Measurements from ENCODE around the gene AKNA.

Gene AKNA

GRCh38 chr9:114371973-114372917 is 15.5 kb downstream of the AKNA start:
- peak; percentile 92 for FAIRE-seq
- 0 out of 2 replicates have a peak, but pooled peaks have one; percentile 20 for TF ChIP-seq POLR2A (IDR thresholded peaks at IDR 0.05; ENCODE audit: low read depth, low read length)
- TF ChIP-seq POLR2AphosphoS5 (IDR thresholded peaks at IDR 0.05; ENCODE audit: low read depth, low read length), result no peak; the same call in 1 of the 2 replicates
- no peak for DNase-seq (ENCODE audit: insufficient read length)

DNA sequence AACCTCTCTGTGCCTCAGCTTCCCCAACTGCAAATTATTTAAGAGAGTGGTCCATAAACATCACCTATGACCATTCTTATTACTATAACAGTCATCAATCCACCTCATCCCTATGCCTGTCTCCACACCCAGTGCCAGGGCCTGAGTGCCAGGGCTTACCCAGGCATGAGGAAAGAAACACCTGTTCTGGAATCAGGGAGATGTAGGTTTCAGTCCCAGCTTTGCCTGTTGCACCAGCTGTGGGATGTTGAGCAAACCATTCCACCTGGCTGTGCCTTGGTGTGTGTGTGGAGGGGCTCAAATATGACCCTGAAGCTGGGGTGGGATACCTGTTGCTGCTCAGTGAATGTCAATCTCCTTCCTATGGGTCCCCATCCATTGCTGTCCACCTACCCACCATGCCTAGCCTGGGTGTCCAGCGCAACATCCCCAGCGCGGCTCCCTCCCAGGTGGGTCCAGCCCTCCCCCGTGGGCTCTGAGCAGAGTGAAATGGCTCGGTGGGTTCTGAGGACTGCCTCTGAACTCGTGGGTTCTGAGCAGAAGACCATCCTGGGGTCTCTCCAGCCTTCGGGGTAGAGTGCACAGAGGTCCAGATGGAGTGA is 16.3 kb downstream of the AKNA start:
- FAIRE-seq (no peak), DNase-seq (ENCODE audit: insufficient read length) (no peak)
- no peak for TF ChIP-seq TAF1 (IDR thresholded peaks at IDR 0.05; ENCODE audit: borderline replicate concordance, low read depth, low read length)
- no peak for TF ChIP-seq POLR2A (IDR thresholded peaks at IDR 0.05; ENCODE audit: low read depth, low read length)
- no peak for TF ChIP-seq POLR2AphosphoS5 (IDR thresholded peaks at IDR 0.05; ENCODE audit: low read depth, low read length)

DNA sequence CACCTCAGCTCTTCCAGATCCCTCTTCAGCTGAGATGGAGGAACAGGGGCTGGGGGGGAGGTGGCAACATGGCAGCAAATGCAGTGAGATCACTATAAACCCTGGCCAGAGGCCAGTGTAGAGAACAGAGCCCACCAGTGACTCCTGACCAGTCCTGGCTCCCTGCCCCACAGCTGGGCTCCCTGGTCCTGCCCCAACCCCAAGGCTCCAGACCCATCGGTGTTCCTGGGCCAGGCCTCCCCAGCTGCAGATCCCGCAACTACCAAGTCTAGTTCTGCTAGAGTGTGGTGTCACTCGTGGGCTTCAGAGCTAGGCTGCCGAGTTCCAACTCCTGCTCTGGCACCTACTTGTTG is 16.8 kb downstream of the AKNA start:
- no peak for FAIRE-seq
- no peak for DNase-seq (ENCODE audit: insufficient read length)
- no peak for TF ChIP-seq POLR2AphosphoS5 (IDR thresholded peaks at IDR 0.05; ENCODE audit: low read depth, low read length)
- no peak for TF ChIP-seq POLR2A (IDR thresholded peaks at IDR 0.05; ENCODE audit: low read depth, low read length)
- no peak for TF ChIP-seq TAF1 (IDR thresholded peaks at IDR 0.05; ENCODE audit: borderline replicate concordance, low read depth, low read length)

- TF ChIP-seq TAF1 (IDR thresholded peaks at IDR 0.05; ENCODE audit: borderline replicate concordance, low read depth, low read length) (no peak), POLR2AphosphoS5 (IDR thresholded peaks at IDR 0.05; ENCODE audit: low read depth, low read length) (no peak), POLR2A (IDR thresholded peaks at IDR 0.05; ENCODE audit: low read depth, low read length) (no peak)
- FAIRE-seq, result peak; percentile 9
Observed at GRCh38 chr9:114370251-114370967, 17.4 kb downstream of the AKNA start.

DNA sequence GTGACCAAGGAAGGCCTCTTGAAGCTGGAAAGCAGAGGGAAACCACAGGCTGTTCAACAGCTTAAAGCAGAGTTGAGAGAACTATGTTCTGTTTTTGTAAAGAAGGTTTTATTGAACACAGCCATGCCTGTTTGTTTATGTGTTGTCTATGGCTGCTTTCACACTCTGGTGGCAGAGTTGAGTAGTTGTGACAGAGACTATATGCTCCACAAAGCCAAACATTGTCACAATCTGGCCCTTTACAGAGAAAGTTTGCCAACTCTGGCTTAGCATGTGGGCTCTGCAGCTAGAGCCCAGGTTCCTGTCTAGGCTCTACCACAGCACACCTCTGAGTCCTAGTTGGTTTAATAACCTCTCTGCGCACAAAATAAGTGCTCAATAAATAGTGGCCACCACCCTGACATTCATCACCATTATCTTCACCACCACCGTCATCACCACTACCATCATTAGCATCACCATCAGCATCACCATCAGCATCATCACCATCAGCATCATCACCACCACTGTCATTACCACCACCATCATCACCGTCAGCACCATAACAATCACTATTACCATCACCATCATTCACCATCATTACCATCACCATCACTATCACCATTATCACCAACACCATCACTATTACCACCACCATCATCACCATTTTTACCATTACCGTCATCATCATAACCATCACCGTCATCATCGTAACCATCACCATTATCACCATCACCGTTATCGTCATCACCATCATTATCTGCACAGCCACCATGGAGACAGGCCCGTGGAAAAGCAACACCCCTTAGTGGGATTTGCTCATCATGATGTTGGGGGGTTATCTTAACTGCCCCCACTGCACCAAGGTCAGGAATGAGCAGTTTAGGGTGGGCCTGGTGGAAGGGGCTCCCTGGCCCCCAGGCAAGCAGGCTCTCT is 18.3 kb downstream of the AKNA start:
- TF ChIP-seq POLR2AphosphoS5 (IDR thresholded peaks at IDR 0.05; ENCODE audit: low read depth, low read length) (no peak), TAF1 (IDR thresholded peaks at IDR 0.05; ENCODE audit: borderline replicate concordance, low read depth, low read length) (no peak), POLR2A (IDR thresholded peaks at IDR 0.05; ENCODE audit: low read depth, low read length) (no peak)
- DNase-seq (ENCODE audit: insufficient read length), result no peak
- no peak for FAIRE-seq

More at GRCh38 chr9:114370251-114370967, 17.4 kb downstream of the AKNA start:
- DNase-seq (ENCODE audit: insufficient read length), result no peak

DNA sequence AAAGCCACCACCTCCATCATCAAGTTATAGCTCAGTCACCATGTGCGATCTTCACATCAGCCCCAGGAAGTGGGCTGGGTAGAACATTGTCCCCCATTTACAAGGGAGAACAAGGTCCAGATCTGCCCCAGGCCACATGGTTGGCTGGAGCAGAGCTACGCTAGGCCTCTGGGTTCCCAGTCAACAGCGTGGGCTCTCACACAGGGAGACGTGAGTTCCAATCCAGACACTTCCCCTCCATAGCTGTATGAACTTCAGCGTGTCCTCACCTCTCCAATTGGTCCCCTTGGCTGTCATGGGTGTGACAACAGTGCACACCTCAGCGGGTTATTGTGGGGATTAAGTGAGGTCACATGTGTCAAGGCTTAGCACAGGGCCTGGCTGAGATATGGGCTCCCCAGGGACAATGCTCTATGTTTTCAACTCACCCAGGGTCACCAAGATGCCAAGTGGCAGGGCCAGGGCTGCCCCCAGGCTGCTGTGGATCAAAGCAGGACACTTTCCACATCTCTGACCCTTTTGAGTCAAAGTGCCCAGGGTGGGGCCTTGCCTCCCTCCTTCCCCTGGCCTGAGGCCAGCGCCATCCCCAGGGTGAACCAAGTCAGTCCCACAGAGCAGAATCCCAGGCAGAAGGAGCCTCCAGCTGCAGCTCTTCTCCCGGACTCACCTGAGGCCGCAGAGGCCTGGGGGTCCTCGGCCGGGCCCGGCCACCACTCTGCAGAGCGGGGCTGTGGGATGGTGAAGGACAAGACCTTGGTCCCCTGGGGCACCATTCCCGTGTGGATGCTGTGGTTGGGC is 19.8 kb downstream of the AKNA start:
- TF ChIP-seq POLR2AphosphoS5 (IDR thresholded peaks at IDR 0.05; ENCODE audit: low read depth, low read length), result no peak
- TF ChIP-seq POLR2A (IDR thresholded peaks at IDR 0.05; ENCODE audit: low read depth, low read length), result no peak; the same call in 1 of the 2 replicates
- no peak for TF ChIP-seq TAF1 (IDR thresholded peaks at IDR 0.05; ENCODE audit: borderline replicate concordance, low read depth, low read length)
- FAIRE-seq (peak; percentile 57), DNase-seq (ENCODE audit: insufficient read length) (no peak)

GRCh38 chr9:114367366-114367765 is 20.4 kb downstream of the AKNA start:
- TF ChIP-seq TAF1 (IDR thresholded peaks at IDR 0.05; ENCODE audit: borderline replicate concordance, low read depth, low read length), result no peak
- TF ChIP-seq POLR2A (IDR thresholded peaks at IDR 0.05; ENCODE audit: low read depth, low read length), result no peak
- no peak for TF ChIP-seq POLR2AphosphoS5 (IDR thresholded peaks at IDR 0.05; ENCODE audit: low read depth, low read length)
- FAIRE-seq (no peak), DNase-seq (ENCODE audit: insufficient read length) (no peak)

- DNase-seq (ENCODE audit: insufficient read length) (no peak), FAIRE-seq (peak; percentile 81)
- TF ChIP-seq POLR2A (IDR thresholded peaks at IDR 0.05; ENCODE audit: low read depth, low read length) (no peak; the same call in 1 of the 2 replicates), POLR2AphosphoS5 (IDR thresholded peaks at IDR 0.05; ENCODE audit: low read depth, low read length) (no peak), TAF1 (IDR thresholded peaks at IDR 0.05; ENCODE audit: borderline replicate concordance, low read depth, low read length) (no peak)
Observed at GRCh38 chr9:114366334-114367128, 21.3 kb downstream of the AKNA start.

- FAIRE-seq (no peak), DNase-seq (ENCODE audit: insufficient read length) (no peak)
- no peak for TF ChIP-seq POLR2A (IDR thresholded peaks at IDR 0.05; ENCODE audit: low read depth, low read length)
- TF ChIP-seq POLR2AphosphoS5 (IDR thresholded peaks at IDR 0.05; ENCODE audit: low read depth, low read length), result no peak
- no peak for TF ChIP-seq TAF1 (IDR thresholded peaks at IDR 0.05; ENCODE audit: borderline replicate concordance, low read depth, low read length)
Observed at GRCh38 chr9:114365194-114365593, 22.6 kb downstream of the AKNA start.
